IPS-18c (cell line): Measurements from ENCODE around the gene ALDH1A1.
"Not testable (repeated sequence)": the region's sequence is repeated elsewhere in the genome, so short reads cannot be mapped to it uniquely, and the experiment has no call there.

ENCODE experiments used
- H3K4me3 ChIP-seq: 2 replicates; pipeline ENCODE4 v1.7.0; 2013; ENCODE audit warnings: low read depth, mild to moderate bottlenecking, low read length, moderate library complexity; ENCODE audit not compliant: insufficient read depth
- H3K9me3 ChIP-seq: one replicate; pipeline ENCODE4 v1.6.1; 2013; ENCODE audit warnings: mild to moderate bottlenecking, low read length, moderate library complexity; ENCODE audit not compliant: control insufficient read depth, insufficient read depth

The ALDH1A1 gene

DNA sequence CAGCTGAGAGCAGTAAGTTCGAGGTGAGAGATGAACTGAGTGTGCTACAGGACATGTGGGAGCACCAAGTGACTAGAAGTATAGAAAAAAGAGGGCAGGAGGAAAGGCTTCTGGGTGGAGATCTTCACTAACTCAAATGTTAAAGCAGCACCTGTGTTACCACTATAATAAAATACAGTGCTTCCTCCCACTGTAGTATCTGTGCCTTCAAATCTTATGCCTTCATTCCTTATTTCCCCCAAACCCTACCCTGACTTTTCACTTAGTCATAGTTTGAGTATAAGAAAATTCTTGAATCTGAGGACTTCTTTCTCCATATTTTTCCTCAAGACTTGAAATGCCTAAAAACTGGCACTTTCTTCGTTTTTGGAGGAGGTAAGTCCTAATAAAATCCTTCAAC lies 61.8 kb downstream of the ALDH1A1 start:
- peaks cover 4% of the 10 kb centered on the region for H3K9me3 ChIP-seq
- no peak overlapping the region for H3K4me3 ChIP-seq

DNA sequence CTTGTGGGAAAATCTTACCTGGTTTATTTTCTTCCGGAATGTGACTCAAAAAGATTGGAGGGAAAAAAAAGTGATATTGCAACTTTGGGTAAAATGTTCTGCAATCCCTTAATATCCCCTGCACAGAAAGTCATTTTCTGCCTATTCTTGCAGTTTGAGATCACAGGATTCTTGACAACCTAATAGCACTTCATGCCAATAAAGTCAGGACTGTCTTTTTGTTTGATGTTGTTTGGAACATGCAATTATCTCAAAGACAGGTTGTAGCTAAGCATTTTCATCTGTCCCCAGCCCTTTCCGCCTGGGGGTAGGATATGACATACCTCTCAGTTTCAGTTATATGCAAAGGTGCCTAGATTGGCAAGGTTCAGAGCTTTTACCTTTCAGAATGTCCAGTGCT lies 63.9 kb downstream of the ALDH1A1 start:
- H3K9me3 ChIP-seq = peaks cover 4% of the 10 kb centered on the region
- no peak overlapping the region for H3K4me3 ChIP-seq

DNA sequence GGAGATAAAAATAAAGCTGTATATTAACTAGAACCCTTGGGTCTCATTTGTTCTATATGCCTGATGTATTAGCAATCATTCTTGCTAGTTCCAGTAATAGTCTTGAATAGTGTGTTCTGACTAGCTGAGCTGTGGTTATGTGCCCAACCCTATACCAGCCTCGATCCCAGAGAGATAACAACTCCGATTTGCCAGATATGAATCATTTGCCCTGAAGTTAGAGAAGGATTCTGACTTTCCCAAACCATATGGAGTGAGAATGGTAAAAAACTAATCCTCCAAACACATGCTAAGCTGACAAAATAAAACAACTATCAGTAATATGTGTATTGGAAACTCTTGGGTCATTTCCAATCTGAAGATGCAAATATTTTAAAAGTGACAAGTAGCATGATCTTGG lies 64.8 kb downstream of the ALDH1A1 start:
- Histone ChIP-seq H3K9me3 (peaks cover 6% of the 10 kb centered on the region), H3K4me3 (no peak overlapping the region)

DNA sequence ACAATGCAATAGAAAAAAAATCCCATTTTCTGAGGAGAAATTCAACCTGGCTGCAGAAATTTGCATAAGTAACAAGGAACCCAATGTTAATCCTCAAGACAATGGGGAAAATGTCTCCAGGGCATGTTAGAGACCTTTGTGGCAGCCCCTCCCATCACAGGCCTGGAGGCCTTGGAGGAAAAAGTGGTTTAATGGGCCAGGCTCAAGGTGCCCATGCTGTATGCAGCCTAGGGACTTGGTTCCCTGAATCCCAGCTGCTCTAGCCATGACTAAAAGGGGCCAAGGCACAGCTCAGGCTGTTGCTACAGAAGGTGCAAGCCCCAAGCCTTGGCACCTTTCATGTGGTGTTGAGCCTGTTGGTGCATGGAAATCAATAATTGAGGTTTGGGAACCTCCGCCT lies 66.5 kb downstream of the ALDH1A1 start:
- peaks cover 6% of the 10 kb centered on the region for H3K9me3 ChIP-seq
- no peak overlapping the region for H3K4me3 ChIP-seq

DNA sequence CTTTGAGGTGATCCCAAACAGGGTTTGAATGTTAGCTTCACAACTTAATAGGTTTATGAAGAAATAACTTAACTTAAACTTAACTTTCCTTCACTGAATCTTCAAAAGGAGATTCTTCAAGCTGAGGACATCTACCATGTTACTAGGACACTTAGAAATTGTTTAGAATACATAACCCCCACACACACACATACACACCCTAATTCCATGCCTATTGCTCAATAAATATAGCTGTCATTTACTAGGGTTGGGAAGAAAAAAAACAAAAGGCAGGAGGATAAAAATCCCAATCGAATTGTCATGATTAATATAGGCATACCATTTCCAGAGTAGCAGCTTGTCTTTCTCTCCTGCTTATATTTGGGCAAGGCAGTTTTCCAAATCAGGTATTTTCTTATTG lies 68.3 kb downstream of the ALDH1A1 start:
- H3K4me3 ChIP-seq = no peak overlapping the region
- peaks cover 6% of the 10 kb centered on the region for H3K9me3 ChIP-seq

DNA sequence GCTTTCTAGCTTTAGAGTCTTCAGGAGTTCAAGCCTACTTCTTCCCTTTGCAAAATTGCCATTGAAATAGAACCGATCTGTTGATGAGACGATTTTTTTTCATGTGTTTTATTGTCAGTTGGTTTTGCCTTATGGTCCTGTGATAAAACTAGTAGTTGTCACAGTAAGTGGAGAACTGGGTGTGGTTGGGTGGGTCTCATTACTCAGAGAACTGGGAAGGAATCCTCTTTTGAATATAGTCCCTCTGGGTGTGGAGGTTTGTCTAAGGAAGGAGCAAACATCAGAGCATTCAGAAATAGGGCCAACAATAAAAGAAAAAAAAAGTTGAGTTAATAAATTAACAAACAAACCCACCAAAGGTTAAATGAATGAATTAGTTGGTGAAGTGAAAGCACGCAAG lies 69.0 kb downstream of the ALDH1A1 start:
- no peak overlapping the region for H3K4me3 ChIP-seq

DNA sequence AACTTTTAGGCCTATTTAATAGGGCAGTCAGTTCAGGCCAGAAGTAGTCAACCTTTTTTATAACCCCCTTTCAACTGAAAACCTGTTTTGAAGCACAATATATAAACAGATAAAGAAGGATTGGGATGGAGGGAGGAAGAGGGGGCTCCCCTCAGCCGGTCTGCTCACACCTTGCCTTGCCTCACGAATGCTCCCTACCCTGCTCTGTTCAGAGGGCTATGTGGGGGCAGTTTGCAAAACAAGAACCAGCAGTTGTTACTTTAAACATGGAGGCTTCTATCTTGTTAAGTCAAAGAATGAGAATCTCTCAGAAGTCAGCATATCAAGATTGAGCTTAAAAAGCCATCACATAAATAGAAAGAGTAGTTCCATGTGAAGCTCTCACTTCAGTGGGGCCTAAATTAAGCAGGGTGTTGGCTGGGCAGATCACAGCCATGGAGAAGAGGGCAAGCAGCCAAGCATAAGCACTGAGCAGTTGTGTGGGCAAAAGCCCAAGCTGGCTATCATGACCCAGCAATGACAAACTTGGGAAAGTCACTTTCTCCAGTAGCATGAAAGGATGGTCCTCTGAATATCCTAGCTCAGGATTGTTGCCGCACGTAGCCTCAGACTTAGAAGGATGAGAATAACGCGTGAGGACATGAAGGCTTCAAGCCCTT lies 70.6 kb downstream of the ALDH1A1 start:
- Histone ChIP-seq H3K9me3 (peaks cover 6% of the 10 kb centered on the region), H3K4me3 (no peak overlapping the region)

More for the DNA sequence above, 69.0 kb downstream of the ALDH1A1 start:
- H3K9me3 ChIP-seq = peaks cover 6% of the 10 kb centered on the region

DNA sequence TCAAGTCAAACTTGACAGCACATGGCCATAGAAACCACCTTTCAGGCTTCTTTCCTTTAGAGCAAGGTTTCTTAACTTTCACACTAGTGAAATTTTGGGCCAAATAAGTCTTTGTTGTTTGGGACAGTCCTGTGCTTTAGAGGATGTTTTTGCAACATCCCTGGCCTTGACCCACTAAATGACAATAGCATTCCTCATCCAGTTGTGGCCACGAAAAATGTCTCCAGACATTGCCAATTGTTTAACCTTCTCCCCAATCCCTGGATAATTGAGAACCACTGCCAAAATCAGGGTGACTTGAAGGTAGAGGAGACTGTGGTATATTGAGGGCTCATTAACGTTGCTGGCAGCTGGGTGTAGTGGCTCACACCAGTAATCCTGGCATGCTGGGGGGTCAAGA lies 72.0 kb downstream of the ALDH1A1 start:
- Histone ChIP-seq H3K9me3 (peaks cover 2% of the 10 kb centered on the region), H3K4me3 (no peak overlapping the region)

DNA sequence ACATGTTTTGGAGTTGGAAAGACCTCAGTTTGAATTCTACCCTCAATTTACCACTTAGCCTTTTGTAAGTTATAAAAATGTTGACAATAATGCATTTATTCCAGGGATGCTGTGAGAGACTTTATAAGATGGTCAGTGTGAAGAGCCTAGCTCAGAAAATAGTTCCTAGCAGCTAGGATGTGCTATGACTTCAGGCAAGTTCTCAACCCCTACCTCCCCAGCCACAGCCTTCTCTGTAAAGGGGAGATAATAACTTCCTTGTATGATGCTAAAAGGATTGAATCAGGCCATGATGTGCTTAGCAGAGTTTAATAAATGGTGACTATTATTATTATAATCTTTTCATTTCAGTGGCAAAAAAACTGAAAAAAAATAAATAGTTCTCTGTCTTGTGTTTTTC lies 77.6 kb downstream of the ALDH1A1 start:
- Histone ChIP-seq H3K4me3 (no peak overlapping the region), H3K9me3 (no peaks in the 10 kb centered on the region)

DNA sequence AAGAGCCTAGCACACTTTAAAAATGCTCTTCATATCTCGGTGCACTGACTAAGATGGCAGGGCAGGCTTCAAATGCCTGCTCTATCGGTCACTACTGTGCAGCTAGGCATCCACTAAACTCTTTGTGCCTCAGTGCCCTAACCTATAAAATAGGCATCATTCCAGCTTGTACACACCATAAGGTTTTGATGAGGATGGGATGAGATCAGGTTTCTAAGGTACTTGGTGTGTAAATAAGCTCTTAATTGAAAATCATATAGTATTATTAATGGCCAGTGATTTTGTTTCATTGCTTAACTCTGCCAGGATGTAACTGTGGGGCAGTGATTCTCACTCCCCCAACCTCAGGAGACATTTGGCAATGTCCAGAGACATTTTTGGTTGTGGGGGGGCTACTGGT lies 78.5 kb downstream of the ALDH1A1 start:
- H3K4me3 ChIP-seq = no peak overlapping the region
- no peaks in the 10 kb centered on the region for H3K9me3 ChIP-seq

DNA sequence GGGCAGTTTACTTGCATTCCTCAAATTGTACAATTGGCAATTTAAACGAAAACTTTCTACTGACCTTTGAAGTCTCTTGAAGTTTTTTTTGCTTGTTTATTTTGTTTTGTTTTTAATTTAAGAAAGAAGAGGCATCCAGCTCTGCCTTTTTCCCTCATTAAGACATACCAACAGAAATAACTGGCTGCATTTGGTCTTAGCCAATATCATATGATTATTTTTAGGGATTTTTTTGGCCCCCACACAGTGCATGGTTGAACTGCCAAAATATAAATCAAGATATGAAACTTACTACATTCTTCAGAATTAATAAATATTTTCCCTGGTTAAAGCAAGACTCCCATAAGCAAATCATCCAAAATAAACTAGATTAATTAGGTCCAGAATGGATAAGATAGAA lies 79.4 kb downstream of the ALDH1A1 start:
- Histone ChIP-seq H3K9me3 (no peaks in the 10 kb centered on the region), H3K4me3 (no peak overlapping the region)

DNA sequence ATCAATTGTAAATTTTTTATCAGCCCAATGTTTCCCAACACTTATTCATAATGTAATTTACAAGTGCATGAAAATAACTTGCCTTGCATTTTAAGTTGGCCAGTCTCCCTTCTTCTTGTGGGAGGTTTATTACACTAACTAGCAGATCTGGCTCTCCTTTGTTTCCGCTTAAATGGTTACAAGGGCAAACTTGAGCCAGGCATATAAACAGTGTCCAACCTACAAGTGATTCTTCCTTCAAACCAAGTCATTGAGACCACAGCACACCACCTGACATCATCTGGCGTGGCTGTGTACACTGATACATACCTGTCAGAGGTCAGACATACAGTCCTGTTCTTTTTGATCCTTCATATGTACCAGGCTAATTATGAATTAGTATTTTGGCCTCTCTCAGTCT lies 80.1 kb downstream of the ALDH1A1 start:
- no peak overlapping the region for H3K4me3 ChIP-seq
- no peaks in the 10 kb centered on the region for H3K9me3 ChIP-seq

DNA sequence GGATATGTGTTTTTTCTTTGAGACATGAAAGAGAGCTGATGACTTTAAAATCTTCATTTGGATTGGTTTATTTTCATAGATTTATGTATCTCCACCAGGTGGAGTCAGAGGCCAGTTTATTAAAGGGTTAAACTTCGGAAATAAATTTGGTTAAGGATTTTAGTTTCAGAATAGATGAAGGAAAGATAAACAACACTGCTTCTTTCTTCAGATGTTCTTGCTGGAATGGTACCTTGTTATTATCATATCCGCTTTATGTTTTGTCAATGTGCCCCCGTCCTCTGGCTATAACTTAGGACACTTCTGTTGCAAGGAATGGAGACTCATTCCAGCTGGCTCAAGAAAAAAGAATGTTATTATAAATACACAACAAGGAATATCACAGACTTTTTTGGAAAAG lies 81.2 kb downstream of the ALDH1A1 start:
- no peak overlapping the region for H3K4me3 ChIP-seq
- no peaks in the 10 kb centered on the region for H3K9me3 ChIP-seq

DNA sequence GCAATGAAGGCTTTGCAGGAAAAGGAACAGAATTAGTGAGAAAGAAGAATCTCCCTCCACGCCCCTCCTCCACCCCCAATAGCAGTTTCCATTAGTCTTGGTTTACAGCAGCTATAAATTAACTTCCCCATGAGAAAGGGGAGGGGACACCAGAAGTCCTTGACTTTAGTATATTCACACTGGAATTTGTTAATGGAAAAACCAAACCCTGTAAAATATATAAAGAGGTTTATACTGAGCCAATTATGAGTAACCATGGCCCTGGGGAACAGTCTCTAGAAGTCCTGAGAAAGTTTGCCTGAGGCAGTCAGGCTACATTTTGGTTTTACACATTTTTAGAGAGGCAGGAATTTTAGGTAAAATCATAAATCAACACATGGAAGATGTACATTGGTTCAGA lies 88.5 kb downstream of the ALDH1A1 start:
- Histone ChIP-seq H3K4me3 (no peak overlapping the region), H3K9me3 (no peaks in the 10 kb centered on the region)

DNA sequence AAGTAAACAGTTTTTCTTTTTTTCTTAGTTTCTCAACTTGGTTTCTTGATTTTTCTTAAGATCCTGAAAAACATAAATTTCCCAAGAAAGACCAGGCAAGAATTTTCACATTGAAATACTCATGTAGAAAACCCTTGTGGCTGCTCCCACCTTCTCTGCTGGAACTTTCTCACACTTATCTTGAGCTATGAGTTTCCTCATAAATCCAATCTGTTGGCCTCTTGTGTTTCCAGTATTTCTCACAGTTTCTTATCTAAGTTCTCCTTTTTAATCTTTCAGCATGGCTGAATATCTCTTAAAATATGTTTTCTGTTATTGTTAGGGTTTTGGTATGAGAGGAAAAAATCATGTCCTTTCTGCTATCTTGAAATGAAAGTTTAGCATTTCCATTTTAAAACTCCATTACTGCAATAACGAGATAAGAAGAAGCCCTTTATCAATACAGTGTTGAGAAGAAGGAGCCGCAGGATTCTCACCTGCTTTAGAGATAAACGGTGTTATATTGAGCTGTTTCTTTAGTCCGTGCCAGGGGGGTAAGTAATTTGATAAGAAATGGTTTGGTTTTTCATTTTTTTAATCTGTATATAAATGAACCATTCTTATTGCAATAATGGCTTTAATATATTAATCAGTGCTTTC lies 89.3 kb downstream of the ALDH1A1 start:
- Histone ChIP-seq H3K4me3 (no peak overlapping the region), H3K9me3 (no peaks in the 10 kb centered on the region)

DNA sequence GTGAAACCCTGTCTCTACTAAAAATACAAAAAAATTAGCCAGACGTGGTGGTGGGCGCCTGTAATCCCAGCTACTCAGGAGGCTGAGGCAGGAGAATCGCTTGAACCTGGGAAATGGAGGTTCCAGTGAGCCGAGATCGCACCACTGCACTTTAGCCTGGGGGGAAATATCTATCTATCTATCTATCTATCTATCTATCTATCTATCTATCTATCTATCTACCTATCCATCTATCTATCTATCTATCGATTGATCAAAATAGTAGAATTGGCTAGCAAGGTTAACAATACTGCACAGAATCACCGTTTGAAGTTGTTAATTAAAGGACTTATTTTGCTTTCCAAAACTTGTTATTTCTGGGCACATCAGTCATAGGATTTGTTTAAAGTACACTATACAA lies 90.1 kb downstream of the ALDH1A1 start:
- H3K9me3 ChIP-seq = not testable (repeated sequence)

DNA sequence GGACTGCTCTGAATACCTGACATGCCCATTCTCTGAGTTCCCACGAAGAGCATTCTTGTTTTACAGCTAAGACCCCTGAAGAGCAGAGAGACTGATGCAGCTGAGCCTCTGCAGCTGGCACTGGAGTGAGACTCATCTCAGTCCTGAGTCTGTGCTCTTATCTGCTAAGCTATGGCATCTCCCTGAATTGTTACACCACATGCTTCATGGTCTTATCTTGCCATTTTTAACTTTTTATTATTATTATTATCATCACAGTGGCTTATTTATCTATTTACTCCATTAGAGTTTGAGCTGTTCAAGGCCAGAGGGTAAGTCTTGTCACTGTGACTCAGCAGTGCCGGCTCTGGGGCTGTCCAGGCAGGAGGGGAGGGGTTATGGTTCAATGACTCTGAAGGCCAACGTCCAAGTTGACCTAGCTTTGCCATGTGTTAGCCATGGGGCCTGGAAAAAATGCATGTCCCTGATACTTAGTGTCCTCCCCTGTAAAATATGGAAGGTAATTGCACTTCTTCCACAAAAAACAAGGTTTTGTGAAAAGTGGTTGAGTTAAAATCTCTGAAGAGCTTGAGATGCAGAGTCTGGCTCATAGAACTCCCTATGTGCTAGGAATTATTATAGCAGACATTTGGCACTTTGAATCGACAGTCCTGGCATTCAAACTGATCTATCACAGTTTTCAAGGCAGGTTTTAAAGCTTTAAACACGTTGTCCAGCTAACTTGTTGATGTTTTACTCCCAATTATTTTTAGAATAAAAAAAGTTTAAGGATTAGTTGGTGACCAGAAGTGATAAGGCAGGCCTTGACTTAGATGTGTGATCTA lies 94.6 kb downstream of the ALDH1A1 start:
- H3K9me3 ChIP-seq = no peaks in the 10 kb centered on the region
- H3K4me3 ChIP-seq = no peak overlapping the region

More for the DNA sequence above, 90.1 kb downstream of the ALDH1A1 start:
- not testable (repeated sequence) for H3K4me3 ChIP-seq

DNA sequence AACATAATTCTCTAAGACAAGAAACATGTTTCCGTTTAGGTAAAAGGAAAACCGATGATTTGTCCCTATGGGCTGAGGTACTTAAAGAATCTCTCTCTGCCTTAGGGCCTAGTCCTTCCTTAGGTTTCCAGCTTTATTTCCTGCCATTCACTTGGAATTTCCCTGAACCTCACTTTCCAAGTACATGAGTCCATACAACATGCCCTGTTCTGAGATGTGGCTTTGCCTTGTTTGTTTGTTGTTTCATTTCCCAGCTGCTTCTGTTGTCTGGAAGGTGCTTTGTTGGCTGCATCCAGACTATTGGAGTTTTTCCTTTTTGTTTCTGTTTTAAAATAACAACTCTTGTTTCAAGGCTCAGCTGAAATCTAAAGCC lies 95.2 kb downstream of the ALDH1A1 start:
- H3K9me3 ChIP-seq = no peaks in the 10 kb centered on the region
- no peak overlapping the region for H3K4me3 ChIP-seq
